Ishikawa (cell line): ENCODE results near the gene OSBPL10.

Experiments used
- CEBPB ChIP-seq: IDR thresholded peaks from 2 replicates; pipeline ENCODE4 v1.6.1; 2012
- CREB1 ChIP-seq: IDR thresholded peaks from 2 replicates; pipeline ENCODE4 v1.6.1; 2012; ENCODE audit warnings: low read depth
- EGR1 ChIP-seq: IDR thresholded peaks from 2 replicates; pipeline ENCODE4 v1.6.1; 2012
- EP300 ChIP-seq: IDR thresholded peaks from 2 replicates; pipeline ENCODE4 v1.6.1; 2012; ENCODE audit warnings: borderline replicate concordance
- FOXM1 ChIP-seq: IDR thresholded peaks from 2 replicates; pipeline ENCODE4 v1.6.1; 2012; ENCODE audit warnings: low read depth, borderline replicate concordance
- MAX ChIP-seq: IDR thresholded peaks from 2 replicates; pipeline ENCODE4 v1.6.1; 2012
- NFIC ChIP-seq: IDR thresholded peaks from 2 replicates; pipeline ENCODE4 v1.6.1; 2012
- RAD21 ChIP-seq: IDR thresholded peaks from 2 replicates; pipeline ENCODE4 v1.6.1; 2012; ENCODE audit warnings: low read depth
- TAF1 ChIP-seq: IDR thresholded peaks from 2 replicates; pipeline ENCODE4 v1.6.1; 2012; ENCODE audit warnings: low read depth, mild to moderate bottlenecking
- TCF12 ChIP-seq: IDR thresholded peaks from 2 replicates; pipeline ENCODE4 v1.6.1; 2012; ENCODE audit warnings: low read depth
- TEAD4 ChIP-seq: IDR thresholded peaks from 2 replicates; pipeline ENCODE4 v1.6.1; 2012
- USF1 ChIP-seq: IDR thresholded peaks from 2 replicates; pipeline ENCODE4 v1.6.1; 2012
- YY1 ChIP-seq: IDR thresholded peaks from 2 replicates; pipeline ENCODE4 v1.6.1; 2012; ENCODE audit warnings: low read depth
- ZBTB7A ChIP-seq: IDR thresholded peaks from 2 replicates; pipeline ENCODE4 v1.6.1; 2012; ENCODE audit warnings: low read depth
- TF ChIP-seq, protein P1 (sequence below): IDR thresholded peaks from 2 replicates; pipeline ENCODE4 v1.6.1; 2012; ENCODE audit warnings: low read depth, mild to moderate bottlenecking

Gene OSBPL10

DNA sequence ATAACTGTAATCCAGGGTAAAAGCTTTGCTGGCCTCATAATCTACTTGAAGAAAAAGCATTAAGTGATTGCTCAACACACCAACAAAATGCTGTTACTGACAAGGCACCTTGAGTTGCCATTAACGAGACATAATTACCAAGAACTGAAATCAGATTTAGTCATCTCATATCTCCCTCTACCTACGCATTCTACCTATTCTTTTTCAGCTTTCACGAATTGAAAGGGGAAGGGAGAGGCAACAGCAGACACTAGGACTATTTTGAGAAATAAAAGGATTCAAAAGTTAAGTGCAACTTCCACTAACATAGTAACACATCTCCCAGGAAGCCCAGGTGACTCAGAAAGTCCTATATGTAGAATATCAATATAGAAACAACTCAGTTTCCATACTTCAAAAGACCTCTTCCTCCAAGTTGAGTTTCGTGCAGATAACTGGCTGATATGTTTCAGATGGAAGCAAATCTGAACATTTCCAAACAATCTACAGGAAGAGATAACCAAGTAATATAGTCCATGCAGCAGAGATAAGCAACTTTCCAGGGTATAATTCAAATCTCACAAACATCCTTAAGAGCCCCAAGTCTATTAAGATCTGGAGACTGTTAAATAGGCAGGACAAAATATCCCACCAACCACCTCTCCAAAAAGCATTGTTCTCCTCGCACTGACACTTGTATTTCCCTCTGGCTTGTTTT is 1.9 kb downstream of the OSBPL10 start:
- TF ChIP-seq TEAD4 (no peak), TCF12 (no peak), MAX (no peak), FOXM1 (no peak), CREB1 (no peak), EP300 (no peak), NFIC (no peak)

DNA sequence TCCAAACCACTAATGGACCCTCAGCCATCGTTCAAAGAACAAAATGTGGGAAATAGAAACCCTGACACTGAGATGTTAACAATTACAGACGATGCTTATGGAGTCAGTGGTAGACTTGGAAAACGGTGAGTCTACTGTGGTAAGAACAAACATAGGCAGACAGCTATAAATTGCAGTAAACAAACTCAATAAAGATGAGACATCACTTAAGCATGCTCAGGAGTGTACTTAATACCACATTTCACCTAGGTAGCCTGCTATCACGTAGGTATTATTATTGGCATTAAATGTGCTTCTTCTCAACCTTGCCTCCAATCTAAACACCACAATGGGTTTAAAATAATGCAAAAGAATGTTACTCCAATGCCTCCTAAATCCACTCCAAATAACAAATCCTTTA is 2.5 kb downstream of the OSBPL10 start:
- TF ChIP-seq RAD21 (no peak), ZBTB7A (no peak), EGR1 (no peak), FOXM1 (no peak), TEAD4 (no peak), MAX (no peak), USF1 (no peak), NFIC (no peak), CEBPB (no peak), TCF12 (no peak), YY1 (no peak), TAF1 (no peak), EP300 (no peak), CREB1 (no peak)
- TF ChIP-seq, protein P1, sequence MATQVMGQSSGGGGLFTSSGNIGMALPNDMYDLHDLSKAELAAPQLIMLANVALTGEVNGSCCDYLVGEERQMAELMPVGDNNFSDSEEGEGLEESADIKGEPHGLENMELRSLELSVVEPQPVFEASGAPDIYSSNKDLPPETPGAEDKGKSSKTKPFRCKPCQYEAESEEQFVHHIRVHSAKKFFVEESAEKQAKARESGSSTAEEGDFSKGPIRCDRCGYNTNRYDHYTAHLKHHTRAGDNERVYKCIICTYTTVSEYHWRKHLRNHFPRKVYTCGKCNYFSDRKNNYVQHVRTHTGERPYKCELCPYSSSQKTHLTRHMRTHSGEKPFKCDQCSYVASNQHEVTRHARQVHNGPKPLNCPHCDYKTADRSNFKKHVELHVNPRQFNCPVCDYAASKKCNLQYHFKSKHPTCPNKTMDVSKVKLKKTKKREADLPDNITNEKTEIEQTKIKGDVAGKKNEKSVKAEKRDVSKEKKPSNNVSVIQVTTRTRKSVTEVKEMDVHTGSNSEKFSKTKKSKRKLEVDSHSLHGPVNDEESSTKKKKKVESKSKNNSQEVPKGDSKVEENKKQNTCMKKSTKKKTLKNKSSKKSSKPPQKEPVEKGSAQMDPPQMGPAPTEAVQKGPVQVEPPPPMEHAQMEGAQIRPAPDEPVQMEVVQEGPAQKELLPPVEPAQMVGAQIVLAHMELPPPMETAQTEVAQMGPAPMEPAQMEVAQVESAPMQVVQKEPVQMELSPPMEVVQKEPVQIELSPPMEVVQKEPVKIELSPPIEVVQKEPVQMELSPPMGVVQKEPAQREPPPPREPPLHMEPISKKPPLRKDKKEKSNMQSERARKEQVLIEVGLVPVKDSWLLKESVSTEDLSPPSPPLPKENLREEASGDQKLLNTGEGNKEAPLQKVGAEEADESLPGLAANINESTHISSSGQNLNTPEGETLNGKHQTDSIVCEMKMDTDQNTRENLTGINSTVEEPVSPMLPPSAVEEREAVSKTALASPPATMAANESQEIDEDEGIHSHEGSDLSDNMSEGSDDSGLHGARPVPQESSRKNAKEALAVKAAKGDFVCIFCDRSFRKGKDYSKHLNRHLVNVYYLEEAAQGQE: no peak

DNA sequence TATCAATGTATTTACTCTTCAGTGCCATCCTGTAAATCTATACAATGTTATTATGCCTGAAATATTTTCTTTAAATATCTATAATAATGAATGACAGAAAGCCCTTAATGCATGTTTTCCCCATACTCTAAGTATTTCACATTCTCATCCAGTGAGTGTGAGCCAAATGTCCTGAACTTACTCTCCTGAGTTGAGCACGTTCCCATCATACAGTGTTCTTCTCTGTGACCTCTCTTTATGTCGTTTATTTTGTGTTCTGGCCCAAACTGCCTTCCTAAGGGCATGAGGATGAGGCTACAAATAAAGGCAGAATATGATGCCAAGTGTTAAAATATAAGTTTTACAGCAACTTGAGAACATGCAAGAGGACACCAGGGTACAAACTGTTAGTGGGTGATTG is 3.3 kb downstream of the OSBPL10 start:
- TF ChIP-seq EGR1: no peak
- no peak for TF ChIP-seq EP300
- TF ChIP-seq, protein P1: no peak
- no peak for TF ChIP-seq FOXM1
- no peak for TF ChIP-seq ZBTB7A
- TF ChIP-seq TCF12: no peak
- TF ChIP-seq MAX: no peak
- TF ChIP-seq RAD21: no peak
- TF ChIP-seq CREB1: no peak
- no peak for TF ChIP-seq TEAD4
- no peak for TF ChIP-seq CEBPB
- no peak for TF ChIP-seq TAF1
- no peak for TF ChIP-seq NFIC
- no peak for TF ChIP-seq USF1
- TF ChIP-seq YY1: no peak

DNA sequence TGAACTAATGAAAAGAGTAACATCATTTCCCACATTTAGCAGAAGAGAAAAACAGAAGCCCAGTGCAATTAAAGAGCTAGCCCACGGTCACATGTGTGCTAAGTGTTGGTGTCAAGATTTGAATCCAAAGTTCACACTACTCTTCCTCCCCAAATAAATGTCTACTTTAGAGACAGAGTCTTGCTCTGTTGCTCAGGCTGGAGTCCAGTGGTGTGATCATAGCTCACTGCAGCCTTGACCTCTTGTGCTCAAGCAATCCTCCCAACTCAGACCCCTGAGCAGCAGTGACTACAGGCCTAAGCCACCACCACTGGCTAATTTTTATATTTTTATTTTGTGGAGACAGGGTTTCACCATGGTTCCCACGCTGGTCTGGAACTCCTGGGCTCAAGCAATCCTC is 4.8 kb downstream of the OSBPL10 start:
- TF ChIP-seq TAF1 (no peak), TEAD4 (no peak), TCF12 (no peak)

DNA sequence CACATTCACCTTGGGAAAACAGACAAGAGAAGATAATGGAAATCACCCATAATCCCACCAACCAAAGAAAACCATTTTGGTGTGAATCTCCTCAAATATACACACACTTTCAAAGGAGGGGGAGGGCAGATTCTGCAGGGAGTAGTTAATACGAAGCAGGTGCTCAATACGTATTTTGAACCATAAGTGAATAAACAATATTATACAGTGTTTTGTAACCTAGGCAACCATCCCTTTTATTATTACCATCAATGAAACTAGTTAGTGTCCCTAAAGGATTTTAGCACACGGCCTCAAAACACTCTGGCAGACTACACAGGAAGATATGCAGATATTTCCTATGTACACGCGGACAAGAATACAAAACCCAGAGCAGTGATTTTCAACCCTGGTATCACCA is 6.1 kb downstream of the OSBPL10 start:
- no peak for TF ChIP-seq TEAD4
- no peak for TF ChIP-seq TAF1
- TF ChIP-seq YY1: no peak
- no peak for TF ChIP-seq NFIC
- no peak for TF ChIP-seq EGR1
- TF ChIP-seq CEBPB: no peak
- no peak for TF ChIP-seq ZBTB7A
- TF ChIP-seq EP300: no peak
- TF ChIP-seq, protein P1: no peak
- no peak for TF ChIP-seq RAD21
- no peak for TF ChIP-seq USF1
- no peak for TF ChIP-seq FOXM1
- TF ChIP-seq TCF12: no peak
- no peak for TF ChIP-seq MAX
- no peak for TF ChIP-seq CREB1
